Measurements from ENCODE around the gene ETS1. TPM values are rescaled to one million over a fixed set of nuclear protein-coding genes. Genes with fewer than 3 reads are reported as not detected.

Gene ETS1
- total RNA-seq, 1 donor from 2014 or later: 517 TPM

- Mint-ChIP-seq H3K4me1 (ENCODE audit: low read depth) (peaks cover 95% of the 10 kb centered on the region), H3K27ac (peak overlapping the region; percentile 96), H3K9me3 (no peaks in the 10 kb centered on the region), H3K4me3 (ENCODE audit: low read depth) (peak overlapping the region; percentile 83), H3K27me3 (ENCODE audit: low read depth) (no peaks in the 10 kb centered on the region), H3K36me3 (ENCODE audit: low read depth) (peaks cover 81% of the 10 kb centered on the region)
- DNase-seq (ENCODE audit: low spot score): no peak
- intact Hi-C loops (cut with micrococcal nuclease): no loop called here
Observed at GRCh38 chr11:128501008-128501407, 86.3 kb downstream of the ETS1 start.

DNA sequence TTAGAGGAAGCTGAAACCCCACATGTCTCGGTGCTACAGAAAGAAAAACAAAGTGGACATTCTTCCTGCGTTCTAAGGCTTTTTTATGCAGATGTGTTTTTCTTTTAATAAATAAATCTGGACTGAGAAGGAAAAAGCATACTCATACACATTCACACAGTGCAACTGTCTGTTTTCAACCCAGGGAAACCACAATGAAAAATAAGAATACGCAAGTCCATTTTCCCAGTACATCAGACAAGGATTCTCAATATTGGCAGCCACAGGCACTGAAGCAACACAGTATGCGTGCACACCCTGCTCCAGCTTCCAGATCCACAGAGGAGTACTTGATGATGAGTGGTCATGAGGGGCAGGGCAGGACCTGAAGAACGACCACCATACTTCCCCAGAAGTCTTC is 86.9 kb downstream of the ETS1 start:
- Mint-ChIP-seq H3K4me1 (ENCODE audit: low read depth) (peaks cover 95% of the 10 kb centered on the region), H3K27ac (peak overlapping the region; percentile 96), H3K27me3 (ENCODE audit: low read depth) (no peaks in the 10 kb centered on the region), H3K4me3 (ENCODE audit: low read depth) (peak overlapping the region; percentile 83), H3K9me3 (no peaks in the 10 kb centered on the region), H3K36me3 (ENCODE audit: low read depth) (peaks cover 81% of the 10 kb centered on the region)
- no peak for DNase-seq (ENCODE audit: low spot score)
- intact Hi-C loops (cut with micrococcal nuclease): no loop called here

- no peaks in the 10 kb centered on the region for H3K9me3 Mint-ChIP-seq
- H3K27ac Mint-ChIP-seq: peak overlapping the region; percentile 93
- H3K4me3 Mint-ChIP-seq (ENCODE audit: low read depth): peak overlapping the region; percentile 86
- intact Hi-C loops (cut with micrococcal nuclease): loop anchor here (1.0 kb wide), 1 partner anchor 9 kb away; no protein-coding TSS in a partner anchor
- DNase-seq (ENCODE audit: low spot score): no peak
- H3K27me3 Mint-ChIP-seq (ENCODE audit: low read depth): no peaks in the 10 kb centered on the region
- H3K4me1 Mint-ChIP-seq (ENCODE audit: low read depth): peaks cover 95% of the 10 kb centered on the region
- H3K36me3 Mint-ChIP-seq (ENCODE audit: low read depth): peaks cover 83% of the 10 kb centered on the region
Observed at GRCh38 chr11:128499613-128500253, 87.6 kb downstream of the ETS1 start.

DNA sequence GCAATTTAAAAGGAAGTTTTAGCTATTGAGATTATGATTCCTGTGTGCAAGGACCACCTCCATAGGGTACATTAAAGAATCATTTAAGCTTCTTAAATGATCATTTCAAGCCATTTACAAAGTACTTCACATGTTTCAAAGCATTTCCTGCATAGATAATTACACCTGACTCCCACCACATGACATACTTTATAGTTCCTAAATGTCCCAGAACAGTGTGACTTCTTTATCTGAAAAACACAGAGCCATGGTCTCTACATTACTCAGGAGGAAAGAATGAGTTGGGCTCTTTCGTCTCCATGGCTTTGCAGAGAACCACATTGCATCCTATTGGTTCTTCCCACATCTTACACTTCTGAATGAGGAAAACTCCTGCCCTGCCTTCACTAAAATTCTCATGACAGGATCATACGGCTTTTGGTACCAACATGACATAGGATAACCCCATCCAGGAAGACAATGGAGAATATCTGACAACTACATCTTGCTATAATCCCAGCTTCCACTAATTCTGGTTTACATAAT is 88.6 kb downstream of the ETS1 start:
- H3K27me3 Mint-ChIP-seq (ENCODE audit: low read depth): no peaks in the 10 kb centered on the region
- H3K36me3 Mint-ChIP-seq (ENCODE audit: low read depth): peaks cover 83% of the 10 kb centered on the region
- H3K27ac Mint-ChIP-seq: peak overlapping the region; percentile 93
- intact Hi-C loops (cut with micrococcal nuclease): loop anchor here (1.0 kb wide), 1 partner anchor 10 kb away; no protein-coding TSS in a partner anchor
- DNase-seq (ENCODE audit: low spot score): no peak
- H3K9me3 Mint-ChIP-seq: no peaks in the 10 kb centered on the region
- H3K4me1 Mint-ChIP-seq (ENCODE audit: low read depth): peaks cover 94% of the 10 kb centered on the region
- H3K4me3 Mint-ChIP-seq (ENCODE audit: low read depth): peak overlapping the region; percentile 86

GRCh38 chr11:128497776-128498095 is 89.6 kb downstream of the ETS1 start:
- H3K9me3 Mint-ChIP-seq: no peaks in the 10 kb centered on the region
- H3K4me3 Mint-ChIP-seq (ENCODE audit: low read depth): peak overlapping the region; percentile 57
- H3K27ac Mint-ChIP-seq: peak overlapping the region; percentile 94
- DNase-seq (ENCODE audit: low spot score): no peak
- intact Hi-C loops (cut with micrococcal nuclease): loop anchor here (2.0 kb wide), 1 partner anchor 15 kb away; no protein-coding TSS in a partner anchor
- H3K36me3 Mint-ChIP-seq (ENCODE audit: low read depth): peaks cover 88% of the 10 kb centered on the region
- peaks cover 94% of the 10 kb centered on the region for H3K4me1 Mint-ChIP-seq (ENCODE audit: low read depth)
- no peaks in the 10 kb centered on the region for H3K27me3 Mint-ChIP-seq (ENCODE audit: low read depth)

DNA sequence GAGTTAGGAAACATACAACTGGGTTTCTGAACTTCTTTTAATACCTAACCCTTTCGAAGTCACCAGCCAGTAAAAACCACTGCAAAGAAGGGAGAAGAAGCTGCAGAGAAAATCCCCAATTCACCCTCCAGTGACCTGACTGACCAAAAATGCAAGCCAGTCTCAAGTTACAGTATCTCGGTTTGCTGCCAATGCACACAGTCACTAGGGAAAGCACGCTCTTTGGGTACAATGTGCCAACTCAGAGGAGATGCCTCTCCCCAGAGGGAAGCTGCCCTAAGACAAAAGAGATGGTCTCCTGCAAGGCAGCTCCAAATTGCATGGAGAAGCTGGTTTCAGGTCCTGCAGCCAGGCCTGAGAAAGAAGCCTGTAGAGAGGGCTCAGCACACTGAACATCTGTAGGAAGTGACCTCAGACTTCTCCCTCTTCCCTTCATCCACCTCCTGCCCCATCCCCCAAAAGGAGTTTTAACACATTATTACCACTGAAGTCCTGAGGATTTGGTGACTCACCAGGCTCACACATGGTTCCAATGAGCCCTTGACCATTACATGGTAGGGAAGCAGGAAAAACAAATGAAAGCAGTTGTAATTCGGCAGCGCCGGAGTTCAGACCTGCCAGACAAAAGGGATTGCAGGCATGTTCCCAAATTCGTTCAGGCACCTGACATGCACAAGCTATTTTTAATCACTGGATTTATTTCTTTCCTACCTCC is 90.1 kb downstream of the ETS1 start:
- no peaks in the 10 kb centered on the region for H3K9me3 Mint-ChIP-seq
- H3K4me3 Mint-ChIP-seq (ENCODE audit: low read depth): peak overlapping the region; percentile 57
- H3K4me1 Mint-ChIP-seq (ENCODE audit: low read depth): peaks cover 94% of the 10 kb centered on the region
- H3K36me3 Mint-ChIP-seq (ENCODE audit: low read depth): peaks cover 89% of the 10 kb centered on the region
- H3K27me3 Mint-ChIP-seq (ENCODE audit: low read depth): no peaks in the 10 kb centered on the region
- DNase-seq (ENCODE audit: low spot score): no peak
- intact Hi-C loops (cut with micrococcal nuclease): loop anchor here (2.0 kb wide), 1 partner anchor 14 kb away; no protein-coding TSS in a partner anchor
- H3K27ac Mint-ChIP-seq: peak overlapping the region; percentile 94

DNA sequence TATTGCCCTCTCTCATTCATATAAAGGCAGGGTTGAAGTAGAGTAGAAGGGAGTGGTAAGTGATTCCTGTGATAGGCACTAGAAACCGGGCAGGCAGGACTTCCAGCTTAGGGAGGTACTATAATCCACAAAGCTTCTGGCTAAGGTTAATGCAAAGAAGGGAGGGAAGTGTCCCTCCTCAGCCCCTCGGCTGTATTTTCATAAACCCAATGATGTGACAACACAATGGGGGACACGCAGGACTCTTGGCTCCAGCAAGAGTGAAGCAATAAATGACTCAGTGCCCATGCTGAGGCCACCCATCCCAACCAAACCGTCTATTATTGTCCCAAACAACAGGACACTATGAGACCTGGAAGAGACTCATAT is 90.7 kb downstream of the ETS1 start:
- Mint-ChIP-seq H3K4me1 (ENCODE audit: low read depth) (peaks cover 94% of the 10 kb centered on the region), H3K27ac (peak overlapping the region; percentile 94), H3K27me3 (ENCODE audit: low read depth) (no peaks in the 10 kb centered on the region), H3K9me3 (no peaks in the 10 kb centered on the region), H3K4me3 (ENCODE audit: low read depth) (peak overlapping the region; percentile 57), H3K36me3 (ENCODE audit: low read depth) (peaks cover 89% of the 10 kb centered on the region)
- intact Hi-C loops (cut with micrococcal nuclease): loop anchor here (2.0 kb wide), 1 partner anchor 14 kb away; no protein-coding TSS in a partner anchor
- no peak for DNase-seq (ENCODE audit: low spot score)

- Mint-ChIP-seq H3K4me3 (ENCODE audit: low read depth) (peak overlapping the region; percentile 57), H3K27ac (peak overlapping the region; percentile 94), H3K9me3 (no peaks in the 10 kb centered on the region), H3K36me3 (ENCODE audit: low read depth) (peaks cover 89% of the 10 kb centered on the region), H3K27me3 (ENCODE audit: low read depth) (no peaks in the 10 kb centered on the region), H3K4me1 (ENCODE audit: low read depth) (peaks cover 94% of the 10 kb centered on the region)
- intact Hi-C loops (cut with micrococcal nuclease): loop anchor here (2.0 kb wide), 1 partner anchor 13 kb away; no protein-coding TSS in a partner anchor
- no peak for DNase-seq (ENCODE audit: low spot score)
Observed at GRCh38 chr11:128496249-128496648, 91.1 kb downstream of the ETS1 start.

- intact Hi-C loops (cut with micrococcal nuclease): loop anchor here (1.0 to 5.0 kb wide), 6 partner anchors 8 to 322 kb away; no protein-coding TSS in a partner anchor
- H3K9me3 Mint-ChIP-seq: no peaks in the 10 kb centered on the region
- DNase-seq (ENCODE audit: low spot score): no peak
- peaks cover 93% of the 10 kb centered on the region for H3K36me3 Mint-ChIP-seq (ENCODE audit: low read depth)
- peaks cover 94% of the 10 kb centered on the region for H3K4me1 Mint-ChIP-seq (ENCODE audit: low read depth)
- peak overlapping the region; percentile 94 for H3K27ac Mint-ChIP-seq
- H3K27me3 Mint-ChIP-seq (ENCODE audit: low read depth): no peaks in the 10 kb centered on the region
- peak overlapping the region; percentile 57 for H3K4me3 Mint-ChIP-seq (ENCODE audit: low read depth)
Observed at GRCh38 chr11:128494418-128495332, 92.7 kb downstream of the ETS1 start.

- no peak for DNase-seq (ENCODE audit: low spot score)
- Mint-ChIP-seq H3K27ac (peak overlapping the region; percentile 92), H3K4me3 (ENCODE audit: low read depth) (peak overlapping the region; percentile 68), H3K36me3 (ENCODE audit: low read depth) (peaks cover 93% of the 10 kb centered on the region), H3K4me1 (ENCODE audit: low read depth) (peaks cover 94% of the 10 kb centered on the region), H3K27me3 (ENCODE audit: low read depth) (no peaks in the 10 kb centered on the region), H3K9me3 (no peaks in the 10 kb centered on the region)
- intact Hi-C loops (cut with micrococcal nuclease): loop anchor here (5.0 kb wide), 1 partner anchor 321 kb away; no protein-coding TSS in a partner anchor
Observed at GRCh38 chr11:128493570-128493965, 93.8 kb downstream of the ETS1 start.

- no peaks in the 10 kb centered on the region for H3K9me3 Mint-ChIP-seq
- H3K4me3 Mint-ChIP-seq (ENCODE audit: low read depth): peak overlapping the region; percentile 68
- intact Hi-C loops (cut with micrococcal nuclease): loop anchor here (5.0 kb wide), 1 partner anchor 321 kb away; no protein-coding TSS in a partner anchor
- no peaks in the 10 kb centered on the region for H3K27me3 Mint-ChIP-seq (ENCODE audit: low read depth)
- peaks cover 95% of the 10 kb centered on the region for H3K36me3 Mint-ChIP-seq (ENCODE audit: low read depth)
- H3K27ac Mint-ChIP-seq: peak overlapping the region; percentile 92
- DNase-seq (ENCODE audit: low spot score): no peak
- H3K4me1 Mint-ChIP-seq (ENCODE audit: low read depth): peaks cover 94% of the 10 kb centered on the region
Observed at GRCh38 chr11:128492903-128493569, 94.3 kb downstream of the ETS1 start.

GRCh38 chr11:128492461-128492860 is 94.9 kb downstream of the ETS1 start:
- no peaks in the 10 kb centered on the region for H3K9me3 Mint-ChIP-seq
- no peaks in the 10 kb centered on the region for H3K27me3 Mint-ChIP-seq (ENCODE audit: low read depth)
- no peak for DNase-seq (ENCODE audit: low spot score)
- H3K4me3 Mint-ChIP-seq (ENCODE audit: low read depth): peak overlapping the region; percentile 68
- intact Hi-C loops (cut with micrococcal nuclease): loop anchor here (5.0 kb wide), 1 partner anchor 320 kb away; no protein-coding TSS in a partner anchor
- peak overlapping the region; percentile 92 for H3K27ac Mint-ChIP-seq
- peaks cover 92% of the 10 kb centered on the region for H3K4me1 Mint-ChIP-seq (ENCODE audit: low read depth)
- peaks cover 95% of the 10 kb centered on the region for H3K36me3 Mint-ChIP-seq (ENCODE audit: low read depth)

Measured in activated T-helper 2 cell treated with anti-CD3 and anti-CD28 coated beads, Interferon-gamma antibody, Interleukin-2, Interleukin-4, amounts not matched to agents 10 μg/mL and 5 μg/mL and 100 μg/mL, durations not matched to agents 14 hours and 24 hours and 36 hours (primary cell).